ENCODE results near the gene IGF2R.

The IGF2R gene

DNA sequence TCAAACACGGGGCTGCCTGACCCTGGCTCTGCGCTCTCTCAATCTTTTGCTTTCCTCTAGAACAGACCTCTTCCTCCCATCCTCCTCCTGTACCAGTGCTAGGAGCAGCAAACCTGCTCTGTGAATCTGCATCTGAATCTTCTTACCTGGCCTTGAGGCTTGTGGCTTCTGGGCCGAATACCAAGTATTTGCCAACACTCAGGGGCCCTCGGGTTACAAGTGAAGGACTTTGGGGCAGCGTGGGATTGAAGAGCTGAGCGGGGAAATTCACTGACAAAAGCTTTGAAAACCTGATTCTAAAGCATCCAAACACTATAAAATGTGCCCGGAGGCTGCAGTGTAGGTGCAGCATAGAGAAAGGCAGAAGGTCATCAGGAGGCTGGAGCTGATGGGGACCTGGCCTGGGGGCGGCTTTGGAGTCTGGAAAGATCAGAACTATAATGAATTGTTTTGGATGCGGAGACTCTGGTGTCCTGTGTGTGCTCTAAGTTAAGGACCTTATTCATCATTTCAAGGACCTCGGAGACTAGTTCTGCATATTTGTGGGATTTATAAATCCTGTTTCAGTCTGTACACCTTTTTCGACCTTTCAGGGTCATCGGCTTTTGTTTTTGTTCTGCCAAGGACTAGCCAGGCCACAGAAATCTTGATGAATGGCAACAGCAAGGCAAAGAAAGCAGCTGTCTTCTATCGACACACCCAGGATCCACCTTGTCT is 16.4 kb upstream of the IGF2R start:
- H3K27ac ChIP-seq (ENCODE audit: low read depth, low read length), result peak overlapping the region; percentile 77
- no peaks in the 10 kb centered on the region for H3K9me3 ChIP-seq (ENCODE audit: control insufficient read depth in 5 of 5, low read length in 5 of 5)
- peak overlapping the region in 1 of 5 donors; percentile 23 for H3K4me3 ChIP-seq (ENCODE audit: low read depth in 1 of 5, low read length in 5 of 5)
- peak overlapping the region in 2 of 5 donors; percentile 18 to 63 for H3K9ac ChIP-seq (ENCODE audit: low read length in 5 of 5)
- H3K4me1 ChIP-seq (ENCODE audit: control insufficient read depth in 5 of 5, insufficient read depth in 5 of 5, low read length in 5 of 5), result peaks cover 1 to 41% (median 23%) of the 10 kb centered on the region in 5 donors
- H3K27me3 ChIP-seq (ENCODE audit: control insufficient read depth in 5 of 5, insufficient read depth in 4 of 5, low read length in 5 of 5), result peaks cover 0 to 3% (median 0%) of the 10 kb centered on the region in 5 donors
- H3K36me3 ChIP-seq (ENCODE audit: control insufficient read depth in 5 of 5, insufficient read depth in 5 of 5, low read length in 5 of 5), result no peaks in the 10 kb centered on the region

DNA sequence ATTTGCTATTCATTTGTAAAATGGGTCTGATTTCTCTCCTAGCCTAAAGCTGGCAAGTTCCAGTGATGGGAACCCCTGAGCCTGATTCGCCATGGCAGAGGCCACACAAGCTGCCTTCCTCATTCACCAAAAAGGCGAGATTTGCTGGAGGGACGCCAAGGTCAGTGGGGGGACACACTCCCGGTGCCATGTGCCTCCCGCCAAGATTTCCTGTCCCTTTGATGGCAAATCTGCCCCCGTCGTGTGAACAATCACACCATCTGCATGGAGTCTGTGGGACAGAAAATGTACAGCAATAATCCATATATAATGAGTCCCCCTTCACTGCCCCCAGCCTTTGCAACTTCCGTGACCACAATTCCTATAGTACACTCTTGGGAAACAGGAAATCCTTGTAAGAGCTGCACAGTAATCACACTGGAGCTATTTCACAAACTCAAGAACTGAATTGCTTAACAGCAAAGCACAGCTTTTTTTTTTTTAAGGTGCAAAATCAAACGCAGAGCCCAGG is 15.7 kb upstream of the IGF2R start:
- Histone ChIP-seq H3K4me3 (ENCODE audit: low read depth in 1 of 5, low read length in 5 of 5) (peak overlapping the region in 3 of 5 donors; percentile 23 to 62 (median 43)), H3K36me3 (ENCODE audit: control insufficient read depth in 5 of 5, insufficient read depth in 5 of 5, low read length in 5 of 5) (no peaks in the 10 kb centered on the region), H3K9me3 (ENCODE audit: control insufficient read depth in 5 of 5, low read length in 5 of 5) (no peaks in the 10 kb centered on the region), H3K4me1 (ENCODE audit: control insufficient read depth in 5 of 5, insufficient read depth in 5 of 5, low read length in 5 of 5) (peaks cover 1 to 41% (median 23%) of the 10 kb centered on the region in 5 donors), H3K9ac (ENCODE audit: low read length in 5 of 5) (peak overlapping the region in 3 of 5 donors; percentile 18 to 63 (median 23)), H3K27ac (ENCODE audit: low read depth, low read length) (peak overlapping the region; percentile 77), H3K27me3 (ENCODE audit: control insufficient read depth in 5 of 5, insufficient read depth in 4 of 5, low read length in 5 of 5) (peaks cover 0 to 3% (median 0%) of the 10 kb centered on the region in 5 donors)

DNA sequence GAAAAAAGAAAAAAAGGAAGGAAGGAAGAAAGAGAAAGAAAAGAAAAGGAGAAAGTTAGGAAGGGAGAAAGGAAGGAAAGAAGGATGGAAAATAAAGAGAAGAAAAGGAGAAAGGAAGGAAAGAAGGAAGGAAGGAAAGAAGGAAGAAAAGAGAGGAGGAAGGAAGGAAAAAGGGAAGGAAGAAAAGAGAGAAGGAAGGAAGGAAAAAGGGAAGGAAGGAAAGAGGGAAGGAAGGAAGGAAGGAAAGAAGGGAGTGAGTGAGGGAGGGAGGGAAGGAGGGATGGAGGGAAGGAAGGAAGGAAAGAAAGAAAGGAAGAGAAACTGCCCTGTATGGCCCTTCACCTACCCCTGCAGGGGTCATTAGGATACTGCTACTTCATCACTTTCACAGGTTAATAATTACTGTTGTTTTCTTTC is 12.9 kb upstream of the IGF2R start:
- Histone ChIP-seq H3K9ac (ENCODE audit: low read length in 5 of 5) (no peak overlapping the region), H3K9me3 (ENCODE audit: control insufficient read depth in 5 of 5, low read length in 5 of 5) (no peaks in the 10 kb centered on the region), H3K27me3 (ENCODE audit: control insufficient read depth in 5 of 5, insufficient read depth in 4 of 5, low read length in 5 of 5) (peaks cover 0 to 3% (median 0%) of the 10 kb centered on the region in 5 donors), H3K27ac (ENCODE audit: low read depth, low read length) (no peak overlapping the region), H3K36me3 (ENCODE audit: control insufficient read depth in 5 of 5, insufficient read depth in 5 of 5, low read length in 5 of 5) (no peaks in the 10 kb centered on the region), H3K4me3 (ENCODE audit: low read depth in 1 of 5, low read length in 5 of 5) (no peak overlapping the region), H3K4me1 (ENCODE audit: control insufficient read depth in 5 of 5, insufficient read depth in 5 of 5, low read length in 5 of 5) (peaks cover 7 to 55% (median 33%) of the 10 kb centered on the region in 5 donors)

DNA sequence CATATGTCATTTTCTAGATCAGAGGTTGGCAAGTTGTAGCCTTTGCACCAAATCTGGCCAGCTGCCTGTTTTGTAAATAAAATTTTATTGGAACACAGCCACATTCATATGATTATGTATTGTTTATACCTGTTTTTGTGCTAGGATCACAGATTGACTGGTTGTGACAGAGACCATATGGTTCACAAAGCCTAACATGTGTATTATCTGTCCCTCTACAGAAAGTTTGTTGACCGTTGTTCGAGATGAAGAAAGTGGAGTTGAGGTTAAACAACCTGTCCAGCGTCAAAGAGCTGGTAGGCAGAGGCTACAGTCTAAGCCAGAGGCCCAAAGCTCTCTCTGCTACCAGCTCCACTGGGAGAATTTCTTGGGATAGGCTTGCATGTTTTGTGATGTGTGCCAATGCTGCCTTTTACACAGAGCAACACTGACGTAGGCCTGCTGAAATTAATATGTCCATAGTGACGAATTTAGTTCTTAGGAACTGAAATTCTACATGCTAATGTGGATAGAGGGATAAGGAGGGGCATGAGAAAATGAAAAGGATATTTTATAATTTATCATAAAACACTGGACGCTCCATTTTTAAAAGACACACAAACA is 11.7 kb upstream of the IGF2R start:
- Histone ChIP-seq H3K9me3 (ENCODE audit: control insufficient read depth in 5 of 5, low read length in 5 of 5) (no peaks in the 10 kb centered on the region), H3K4me3 (ENCODE audit: low read depth in 1 of 5, low read length in 5 of 5) (no peak overlapping the region), H3K27ac (ENCODE audit: low read depth, low read length) (no peak overlapping the region), H3K27me3 (ENCODE audit: control insufficient read depth in 5 of 5, insufficient read depth in 4 of 5, low read length in 5 of 5) (no peaks in the 10 kb centered on the region), H3K4me1 (ENCODE audit: control insufficient read depth in 5 of 5, insufficient read depth in 5 of 5, low read length in 5 of 5) (peaks cover 7 to 43% (median 33%) of the 10 kb centered on the region in 5 donors), H3K36me3 (ENCODE audit: control insufficient read depth in 5 of 5, insufficient read depth in 5 of 5, low read length in 5 of 5) (no peaks in the 10 kb centered on the region), H3K9ac (ENCODE audit: low read length in 5 of 5) (peak overlapping the region in 1 of 5 donors; percentile 13)

DNA sequence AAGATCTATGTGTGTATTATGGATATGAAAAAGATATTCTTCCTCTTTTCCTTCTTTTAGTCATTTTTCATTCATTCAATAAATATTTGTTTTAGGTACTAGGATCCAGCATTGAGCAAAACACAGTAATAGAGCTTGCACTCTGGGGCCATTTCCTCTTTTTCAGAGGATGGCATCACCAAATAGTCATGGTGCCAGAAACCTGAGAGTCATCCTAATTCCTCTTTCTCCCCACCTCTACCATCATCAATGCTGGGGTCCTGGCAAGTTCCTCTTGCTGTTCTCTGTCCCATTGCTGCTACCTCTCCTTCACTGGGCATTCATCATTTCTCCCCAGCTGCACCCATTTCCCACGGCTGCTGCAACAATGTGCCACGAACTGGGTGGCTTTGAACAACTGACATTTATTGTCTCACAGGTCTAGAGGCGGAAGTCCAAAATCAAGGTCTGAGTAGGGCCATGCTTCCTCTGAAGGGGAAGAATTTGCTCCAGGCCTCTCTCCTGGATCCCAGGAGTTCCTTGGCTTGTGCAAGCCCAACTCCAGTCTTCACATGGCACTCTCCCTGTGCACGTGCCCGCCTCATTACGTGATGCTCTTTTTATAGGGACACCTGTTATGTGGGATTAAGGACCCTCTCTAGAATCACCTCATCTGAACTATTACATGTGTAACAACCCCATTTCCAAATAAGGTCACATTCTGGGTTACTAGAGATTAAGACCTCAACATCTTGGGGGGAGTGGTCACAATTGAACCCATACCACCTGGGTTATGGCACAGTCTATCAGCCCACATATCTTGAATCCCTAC is 9.5 kb upstream of the IGF2R start:
- Histone ChIP-seq H3K9me3 (ENCODE audit: control insufficient read depth in 5 of 5, low read length in 5 of 5) (no peaks in the 10 kb centered on the region), H3K4me3 (ENCODE audit: low read depth in 1 of 5, low read length in 5 of 5) (no peak overlapping the region), H3K4me1 (ENCODE audit: control insufficient read depth in 5 of 5, insufficient read depth in 5 of 5, low read length in 5 of 5) (peaks cover 2 to 23% (median 16%) of the 10 kb centered on the region in 5 donors), H3K27ac (ENCODE audit: low read depth, low read length) (peak overlapping the region; percentile 38), H3K9ac (ENCODE audit: low read length in 5 of 5) (peak overlapping the region in 1 of 5 donors; percentile 23), H3K36me3 (ENCODE audit: control insufficient read depth in 5 of 5, insufficient read depth in 5 of 5, low read length in 5 of 5) (no peaks in the 10 kb centered on the region), H3K27me3 (ENCODE audit: control insufficient read depth in 5 of 5, insufficient read depth in 4 of 5, low read length in 5 of 5) (no peaks in the 10 kb centered on the region)

DNA sequence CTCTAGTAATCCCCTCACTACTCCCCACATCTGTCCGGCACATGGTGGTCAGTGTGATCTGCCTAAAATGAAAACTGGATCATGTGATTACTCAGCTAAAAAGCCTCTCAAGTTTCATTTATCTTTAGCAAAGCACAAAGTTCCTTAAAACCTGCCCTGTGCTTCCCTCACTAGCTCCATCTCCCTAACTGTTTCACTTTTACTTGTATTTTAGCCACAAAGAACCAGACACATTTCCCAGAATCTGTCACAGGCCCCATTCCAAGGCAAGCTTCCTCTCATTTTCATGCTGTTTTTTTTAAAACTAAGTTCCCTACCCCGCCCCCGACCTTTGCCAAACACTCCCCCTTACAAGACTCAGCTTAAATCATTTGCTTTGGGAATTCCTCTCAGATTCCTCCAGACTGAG is 8.9 kb upstream of the IGF2R start:
- Histone ChIP-seq H3K27me3 (ENCODE audit: control insufficient read depth in 5 of 5, insufficient read depth in 4 of 5, low read length in 5 of 5) (no peaks in the 10 kb centered on the region), H3K9me3 (ENCODE audit: control insufficient read depth in 5 of 5, low read length in 5 of 5) (no peaks in the 10 kb centered on the region), H3K9ac (ENCODE audit: low read length in 5 of 5) (peak overlapping the region in 1 of 5 donors; percentile 23), H3K4me3 (ENCODE audit: low read depth in 1 of 5, low read length in 5 of 5) (no peak overlapping the region), H3K4me1 (ENCODE audit: control insufficient read depth in 5 of 5, insufficient read depth in 5 of 5, low read length in 5 of 5) (peaks cover 2 to 23% (median 16%) of the 10 kb centered on the region in 5 donors), H3K36me3 (ENCODE audit: control insufficient read depth in 5 of 5, insufficient read depth in 5 of 5, low read length in 5 of 5) (no peaks in the 10 kb centered on the region), H3K27ac (ENCODE audit: low read depth, low read length) (peak overlapping the region; percentile 38)

DNA sequence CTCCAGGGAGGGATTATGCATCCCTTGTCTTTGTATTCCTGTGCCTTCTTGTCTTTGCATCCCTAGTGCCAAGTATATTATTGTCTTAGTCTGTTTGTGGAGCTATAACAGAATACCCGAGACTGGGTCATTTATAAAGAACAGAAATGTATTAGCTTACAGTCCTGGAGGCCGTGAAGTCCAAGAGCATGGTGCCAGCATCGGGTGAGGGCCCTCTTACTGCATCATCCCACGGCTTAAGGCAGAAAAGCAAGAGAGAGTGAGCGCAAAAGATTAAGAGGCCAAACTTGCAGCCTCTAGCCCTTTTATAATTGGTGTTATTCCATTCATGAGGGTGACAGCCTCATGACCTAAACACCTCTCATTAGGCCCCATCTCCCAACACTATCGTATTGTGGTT is 8.4 kb upstream of the IGF2R start:
- no peak overlapping the region for H3K4me3 ChIP-seq (ENCODE audit: low read depth in 1 of 5, low read length in 5 of 5)
- no peaks in the 10 kb centered on the region for H3K36me3 ChIP-seq (ENCODE audit: control insufficient read depth in 5 of 5, insufficient read depth in 5 of 5, low read length in 5 of 5)
- no peaks in the 10 kb centered on the region for H3K27me3 ChIP-seq (ENCODE audit: control insufficient read depth in 5 of 5, insufficient read depth in 4 of 5, low read length in 5 of 5)
- no peaks in the 10 kb centered on the region for H3K9me3 ChIP-seq (ENCODE audit: control insufficient read depth in 5 of 5, low read length in 5 of 5)
- H3K4me1 ChIP-seq (ENCODE audit: control insufficient read depth in 5 of 5, insufficient read depth in 5 of 5, low read length in 5 of 5), result peaks cover 2 to 23% (median 16%) of the 10 kb centered on the region in 5 donors
- peak overlapping the region; percentile 38 for H3K27ac ChIP-seq (ENCODE audit: low read depth, low read length)
- no peak overlapping the region for H3K9ac ChIP-seq (ENCODE audit: low read length in 5 of 5)

DNA sequence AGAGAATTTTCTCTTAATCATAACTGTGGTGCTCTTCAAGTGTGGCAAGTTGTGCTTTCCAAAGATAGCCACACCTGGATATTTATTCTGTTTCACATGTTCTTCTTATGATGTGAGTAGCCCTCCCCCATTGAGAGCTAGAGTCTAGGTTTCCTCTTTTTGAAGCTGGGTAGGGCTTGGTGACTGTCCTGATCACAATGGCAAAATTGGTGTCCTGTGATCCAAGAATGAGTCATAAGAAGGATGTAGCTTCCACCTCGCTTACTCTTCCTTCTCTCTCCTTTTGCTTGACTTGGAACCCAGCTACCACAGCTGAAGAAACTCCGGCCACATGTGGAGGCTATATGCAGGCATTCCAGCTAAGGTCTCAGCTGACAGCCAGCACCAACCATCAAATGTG is 7.4 kb upstream of the IGF2R start:
- no peaks in the 10 kb centered on the region for H3K9me3 ChIP-seq (ENCODE audit: control insufficient read depth in 5 of 5, low read length in 5 of 5)
- peaks cover 2 to 21% (median 16%) of the 10 kb centered on the region in 5 donors for H3K4me1 ChIP-seq (ENCODE audit: control insufficient read depth in 5 of 5, insufficient read depth in 5 of 5, low read length in 5 of 5)
- no peak overlapping the region for H3K4me3 ChIP-seq (ENCODE audit: low read depth in 1 of 5, low read length in 5 of 5)
- no peaks in the 10 kb centered on the region for H3K27me3 ChIP-seq (ENCODE audit: control insufficient read depth in 5 of 5, insufficient read depth in 4 of 5, low read length in 5 of 5)
- H3K9ac ChIP-seq (ENCODE audit: low read length in 5 of 5), result no peak overlapping the region
- H3K27ac ChIP-seq (ENCODE audit: low read depth, low read length), result no peak overlapping the region
- no peaks in the 10 kb centered on the region for H3K36me3 ChIP-seq (ENCODE audit: control insufficient read depth in 5 of 5, insufficient read depth in 5 of 5, low read length in 5 of 5)

DNA sequence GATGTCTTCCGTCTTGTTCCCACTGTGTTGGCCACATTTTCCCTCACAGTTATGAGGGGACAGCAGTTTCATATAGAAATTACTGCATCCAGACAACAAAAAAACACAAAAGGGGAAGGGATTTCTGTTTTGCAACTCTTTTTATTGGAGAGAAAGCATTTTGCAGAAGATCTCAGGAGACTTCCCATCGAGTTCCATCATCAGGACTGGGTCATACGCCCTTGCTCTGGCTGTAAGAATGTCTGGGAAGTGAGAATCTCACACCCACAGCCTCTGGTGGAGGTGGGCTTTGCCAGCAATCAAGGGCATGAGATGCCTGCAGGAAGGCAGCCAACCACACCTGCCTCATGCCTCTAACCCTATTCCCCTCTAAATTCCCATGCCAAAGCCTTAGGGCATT is 5.8 kb upstream of the IGF2R start:
- Histone ChIP-seq H3K36me3 (ENCODE audit: control insufficient read depth in 5 of 5, insufficient read depth in 5 of 5, low read length in 5 of 5) (no peaks in the 10 kb centered on the region), H3K9ac (ENCODE audit: low read length in 5 of 5) (no peak overlapping the region), H3K4me3 (ENCODE audit: low read depth in 1 of 5, low read length in 5 of 5) (no peak overlapping the region)

More for the DNA sequence above, 5.8 kb upstream of the IGF2R start:
- H3K27ac ChIP-seq (ENCODE audit: low read depth, low read length), result no peak overlapping the region
- peaks cover 4 to 15% (median 10%) of the 10 kb centered on the region in 5 donors for H3K4me1 ChIP-seq (ENCODE audit: control insufficient read depth in 5 of 5, insufficient read depth in 5 of 5, low read length in 5 of 5)
- no peaks in the 10 kb centered on the region for H3K27me3 ChIP-seq (ENCODE audit: control insufficient read depth in 5 of 5, insufficient read depth in 4 of 5, low read length in 5 of 5)
- H3K9me3 ChIP-seq (ENCODE audit: control insufficient read depth in 5 of 5, low read length in 5 of 5), result no peaks in the 10 kb centered on the region
